Large intestine (tissue), 3 donors: ENCODE measurements around the gene S1PR4. TPM values are rescaled to one million over a fixed set of nuclear protein-coding genes. Genes with fewer than 3 reads are reported as not detected.
A peak's percentile ranks its signal among the peaks of the same experiment; 100 is the strongest.
"Not testable (repeated sequence)": the region's sequence is repeated elsewhere in the genome, so short reads cannot be mapped to it uniquely, and the experiment has no call there.

Experiments used
- DNase-seq, 2 donors: peaks; one replicate each; pipeline versions ENCODE4 v3.0.0 to v3.0.0-alpha.2; 2013
- H3K27ac ChIP-seq: one replicate; pipeline ENCODE4 v1.5.1; 2013; ENCODE audit warnings: low read length
- H3K27me3 ChIP-seq: 2 replicates; pipeline ENCODE4 v1.6.1; 2013; ENCODE audit warnings: low read length; ENCODE audit not compliant: control insufficient read depth, insufficient read depth
- H3K36me3 ChIP-seq: 2 replicates; pipeline ENCODE4 v1.6.1; 2013; ENCODE audit warnings: low read length; ENCODE audit not compliant: control insufficient read depth, insufficient read depth
- H3K4me1 ChIP-seq: one replicate; pipeline ENCODE4 v1.6.1; 2013; ENCODE audit warnings: low read length; ENCODE audit not compliant: control insufficient read depth, insufficient read depth
- H3K4me3 ChIP-seq: one replicate; pipeline ENCODE4 v1.5.1; 2013; ENCODE audit warnings: low read length
- H3K9me3 ChIP-seq: one replicate; pipeline ENCODE4 v1.6.1; 2013; ENCODE audit warnings: mild to moderate bottlenecking, low read depth, low read length, moderate library complexity; ENCODE audit not compliant: control insufficient read depth
- WGBS: methylation state at CpG from one replicate; pipeline ENCODE4 v1.1.5; 2013; ENCODE audit warnings: low lambda C conversion rate; ENCODE audit not compliant: insufficient coverage; 5-methylcytosine and 5-hydroxymethylcytosine counted together
- polyA plus RNA-seq: library from polyadenylated mRNA; unstranded; fragments of 120-200 nt; gene quantifications from one replicate; pipeline ENCODE4 v1.2.1, GENCODE V29; 2013

Gene S1PR4
- polyA plus RNA-seq, 1 donor: 0.55 TPM

GRCh38 chr19:3208317-3209207 lies 30.0 kb downstream of the S1PR4 start:
- H3K9me3 ChIP-seq: no peaks in the 10 kb centered on the region
- H3K27me3 ChIP-seq: no peaks in the 10 kb centered on the region
- no peak for DNase-seq
- WGBS: 100% methylated on average over 2 of the region's 33 CpGs
- H3K4me3 ChIP-seq: no peak overlapping the region
- H3K36me3 ChIP-seq: peaks cover 42% of the 10 kb centered on the region
- no peaks in the 10 kb centered on the region for H3K4me1 ChIP-seq
- H3K27ac ChIP-seq: no peak overlapping the region

GRCh38 chr19:3210347-3211017 lies 31.9 kb downstream of the S1PR4 start:
- 40% methylated on average over 1 of the region's 20 CpGs for WGBS
- Histone ChIP-seq H3K27ac (no peak overlapping the region), H3K27me3 (no peaks in the 10 kb centered on the region), H3K9me3 (no peaks in the 10 kb centered on the region), H3K4me3 (no peak overlapping the region), H3K36me3 (peaks cover 25% of the 10 kb centered on the region), H3K4me1 (no peaks in the 10 kb centered on the region)
- peak in 1 of 2 donors; percentile 22 for DNase-seq

- H3K36me3 ChIP-seq: peaks cover 22% of the 10 kb centered on the region
- H3K4me1 ChIP-seq: no peaks in the 10 kb centered on the region
- no peak overlapping the region for H3K4me3 ChIP-seq
- H3K27me3 ChIP-seq: no peaks in the 10 kb centered on the region
- H3K27ac ChIP-seq: no peak overlapping the region
- DNase-seq: no peak
- WGBS: no CpG with 5 or more reads among the region's 12 CpGs
- no peaks in the 10 kb centered on the region for H3K9me3 ChIP-seq
These were observed 32.6 kb downstream of the S1PR4 start for GRCh38 chr19:3211191-3211590.

GRCh38 chr19:3213159-3213558 lies 34.6 kb downstream of the S1PR4 start:
- no peak overlapping the region for H3K27ac ChIP-seq
- 95% methylated on average over 4 of the region's 7 CpGs for WGBS
- no peaks in the 10 kb centered on the region for H3K9me3 ChIP-seq
- no peaks in the 10 kb centered on the region for H3K4me1 ChIP-seq
- DNase-seq: no peak
- no peaks in the 10 kb centered on the region for H3K27me3 ChIP-seq
- H3K36me3 ChIP-seq: peaks cover 6% of the 10 kb centered on the region
- no peak overlapping the region for H3K4me3 ChIP-seq

GRCh38 chr19:3216874-3217273 lies 38.3 kb downstream of the S1PR4 start:
- Histone ChIP-seq H3K9me3 (no peaks in the 10 kb centered on the region), H3K36me3 (no peaks in the 10 kb centered on the region), H3K4me1 (no peaks in the 10 kb centered on the region), H3K27ac (no peak overlapping the region), H3K4me3 (no peak overlapping the region), H3K27me3 (no peaks in the 10 kb centered on the region)
- DNase-seq: no peak
- WGBS: no CpG with 5 or more reads among the region's 5 CpGs

GRCh38 chr19:3220576-3220975 lies 42.0 kb downstream of the S1PR4 start:
- Histone ChIP-seq H3K27me3 (peaks cover 16% of the 10 kb centered on the region), H3K9me3 (no peaks in the 10 kb centered on the region), H3K27ac (no peak overlapping the region), H3K36me3 (no peaks in the 10 kb centered on the region), H3K4me3 (no peak overlapping the region), H3K4me1 (no peaks in the 10 kb centered on the region)
- WGBS: no CpG with 5 or more reads among the region's 12 CpGs
- DNase-seq: no peak

GRCh38 chr19:3221576-3221975 lies 43.0 kb downstream of the S1PR4 start:
- not testable (repeated sequence) for H3K4me3 ChIP-seq, DNase-seq, H3K4me1 ChIP-seq, H3K36me3 ChIP-seq, H3K27ac ChIP-seq, H3K9me3 ChIP-seq
- H3K27me3 ChIP-seq: peaks cover 26% of the 10 kb centered on the region
- WGBS: 100% methylated on average over 1 of the region's 5 CpGs

- Histone ChIP-seq H3K27me3 (peaks cover 38% of the 10 kb centered on the region), H3K27ac (no peak overlapping the region), H3K4me3 (no peak overlapping the region), H3K9me3 (no peaks in the 10 kb centered on the region), H3K4me1 (no peaks in the 10 kb centered on the region), H3K36me3 (no peaks in the 10 kb centered on the region)
- no peak for DNase-seq
- 100% methylated on average over 1 of the region's 5 CpGs for WGBS
These were observed 44.1 kb downstream of the S1PR4 start for GRCh38 chr19:3222709-3223108.

GRCh38 chr19:3224346-3225168 lies 46.0 kb downstream of the S1PR4 start, which contains the start of gene CELF5:
CELF5 (plus strand) TSS chr19:3224661; CDS start chr19:3224740, 79 bp downstream.
- peak in 1 of 2 donors; percentile 32 for DNase-seq
- no CpG with 5 or more reads among the region's 94 CpGs for WGBS
- H3K27me3 ChIP-seq: peaks cover 54% of the 10 kb centered on the region

GRCh38 chr19:3225169-3225485 lies 46.6 kb downstream of the S1PR4 start:
- DNase-seq: no peak
- Histone ChIP-seq H3K36me3 (no peaks in the 10 kb centered on the region), H3K9me3 (no peaks in the 10 kb centered on the region), H3K27ac (no peak overlapping the region), H3K4me1 (no peaks in the 10 kb centered on the region), H3K27me3 (peaks cover 59% of the 10 kb centered on the region), H3K4me3 (no peak overlapping the region)
- WGBS: no CpG with 5 or more reads among the region's 9 CpGs

More at GRCh38 chr19:3224346-3225168, 46.0 kb downstream of the S1PR4 start, which contains the start of gene CELF5:
- H3K9me3 ChIP-seq: no peaks in the 10 kb centered on the region
- no peak within 1 kb of the TSS for H3K27ac ChIP-seq
- no peak within 1 kb of the TSS for H3K4me3 ChIP-seq
- no peaks in the 10 kb centered on the region for H3K36me3 ChIP-seq
- H3K4me1 ChIP-seq: no peaks in the 10 kb centered on the region
